H9 (cell line): ENCODE measurements around the gene JPH2. TPM values are rescaled to one million over a fixed set of nuclear protein-coding genes. Genes with fewer than 3 reads are reported as not detected.

Experiments
- DNase-seq: peaks from one replicate; pipeline ENCODE4 v3.0.0-alpha.2; 2017
- H2AFZ ChIP-seq: one replicate; pipeline ENCODE4 v1.6.1; 2013; ENCODE audit warnings: mild to moderate bottlenecking, low read length, control low read depth, moderate library complexity
- H2AK5ac ChIP-seq: 2 replicates; pipeline ENCODE4 v1.6.1; 2013; ENCODE audit warnings: low read length, control low read depth, mixed read lengths; ENCODE audit not compliant: insufficient read length
- H2BK120ac ChIP-seq: one replicate; pipeline ENCODE4 v1.6.1; 2013; ENCODE audit warnings: low read depth, mild to moderate bottlenecking, low read length, control low read depth, inconsistent platforms; ENCODE audit not compliant: poor library complexity, severe bottlenecking
- H2BK12ac ChIP-seq: 2 replicates; pipeline ENCODE4 v1.6.1; 2013; ENCODE audit warnings: low read length, control low read depth, mixed read lengths, low read depth; ENCODE audit not compliant: insufficient read length
- H2BK15ac ChIP-seq: 2 replicates; pipeline ENCODE4 v1.6.1; 2013; ENCODE audit warnings: low read depth, low read length, control low read depth
- H2BK20ac ChIP-seq: one replicate; pipeline ENCODE4 v1.6.1; 2013; ENCODE audit warnings: low read depth, mild to moderate bottlenecking, low read length, control low read depth, inconsistent platforms; ENCODE audit not compliant: poor library complexity, severe bottlenecking
- H2BK5ac ChIP-seq: 2 replicates; pipeline ENCODE4 v1.6.1; 2013; ENCODE audit warnings: low read length, control low read depth, mixed read lengths; ENCODE audit not compliant: insufficient read length
- H3K14ac ChIP-seq: 2 replicates; pipeline ENCODE4 v1.6.1; 2013; ENCODE audit warnings: low read length, control low read depth; ENCODE audit not compliant: insufficient read depth
- H3K18ac ChIP-seq: 2 replicates; pipeline ENCODE4 v1.6.1; 2013; ENCODE audit warnings: low read depth, mild to moderate bottlenecking, mixed read lengths, low read length, control low read depth; ENCODE audit not compliant: insufficient read length
- H3K23ac ChIP-seq: 2 replicates; pipeline ENCODE4 v1.6.1; 2013; ENCODE audit warnings: low read length, control low read depth, mixed read lengths, low read depth; ENCODE audit not compliant: insufficient read length
- H3K23me2 ChIP-seq: 2 replicates; pipeline ENCODE4 v1.6.1; 2013; ENCODE audit warnings: low read depth, mild to moderate bottlenecking, mixed read lengths, low read length, control low read depth; ENCODE audit not compliant: insufficient read length, poor library complexity, severe bottlenecking
- H3K27ac ChIP-seq: 2 replicates; pipeline ENCODE4 v1.5.1; 2013; ENCODE audit warnings: low read length, control low read depth, mixed read lengths, low read depth; ENCODE audit not compliant: insufficient read length
- H3K27me3 ChIP-seq: 2 replicates; pipeline ENCODE4 v1.6.1; 2013; ENCODE audit warnings: low read length, control low read depth, inconsistent platforms; ENCODE audit not compliant: insufficient read depth
- H3K4ac ChIP-seq: 2 replicates; pipeline ENCODE4 v1.6.1; 2013; ENCODE audit warnings: low read depth, mild to moderate bottlenecking, control low read depth, inconsistent platforms, low read length, moderate library complexity
- H3K4me1 ChIP-seq: 2 replicates; pipeline ENCODE4 v1.6.1; 2013; ENCODE audit warnings: low read length, control low read depth, inconsistent platforms; ENCODE audit not compliant: insufficient read depth
- H3K4me2 ChIP-seq: 2 replicates; pipeline ENCODE4 v1.6.1; 2013; ENCODE audit warnings: low read length, control low read depth, mixed read lengths; ENCODE audit not compliant: insufficient read length, insufficient read depth
- H3K56ac ChIP-seq: 2 replicates; pipeline ENCODE4 v1.6.1; 2013; ENCODE audit warnings: low read depth, mild to moderate bottlenecking, mixed read lengths, low read length, control low read depth; ENCODE audit not compliant: insufficient read length
- H3K79me1 ChIP-seq: 2 replicates; pipeline ENCODE4 v1.6.1; 2013; ENCODE audit warnings: low read depth, mild to moderate bottlenecking, moderate library complexity, low read length, control low read depth, inconsistent platforms; ENCODE audit not compliant: insufficient read depth, poor library complexity, severe bottlenecking
- H3K79me2 ChIP-seq: 2 replicates; pipeline ENCODE4 v1.6.1; 2013; ENCODE audit warnings: low read length, control low read depth, inconsistent platforms; ENCODE audit not compliant: insufficient read depth
- H3K9ac ChIP-seq: 2 replicates; pipeline ENCODE4 v1.6.1; 2013; ENCODE audit warnings: low read length, control low read depth, mixed read lengths; ENCODE audit not compliant: insufficient read length; ENCODE audit errors: extremely low read depth
- H3K9me3 ChIP-seq: one replicate; pipeline ENCODE4 v1.6.1; 2013; ENCODE audit warnings: low read depth, low read length, inconsistent platforms; ENCODE audit not compliant: control insufficient read depth
- H3T11ph ChIP-seq: one replicate; pipeline ENCODE4 v1.6.1; 2013; ENCODE audit warnings: mild to moderate bottlenecking, low read length, control low read depth, inconsistent platforms
- H4K20me1 ChIP-seq: one replicate; pipeline ENCODE4 v1.6.1; 2013; ENCODE audit not compliant: control insufficient read depth, insufficient read length, insufficient read depth
- H4K5ac ChIP-seq: 2 replicates; pipeline ENCODE4 v1.6.1; 2013; ENCODE audit warnings: low read depth, mild to moderate bottlenecking, mixed read lengths, low read length, control low read depth; ENCODE audit not compliant: insufficient read length
- H4K8ac ChIP-seq: replicated peaks from 2 replicates; pipeline ENCODE4 v1.6.1; 2013; ENCODE audit warnings: low read length, control low read depth, mixed read lengths, low read depth; ENCODE audit not compliant: insufficient read length
- H4K91ac ChIP-seq: 2 replicates; pipeline ENCODE4 v1.6.1; 2013; ENCODE audit warnings: low read depth, mild to moderate bottlenecking, moderate library complexity, mixed read lengths, low read length, control low read depth; ENCODE audit not compliant: insufficient read length
- H3K27ac Mint-ChIP-seq, 3 experiments: 2 replicates in 2 of 3; 3 replicates in 1 of 3; pipeline ENCODE4 v1.8.0; 2020 to 2021; ENCODE audit warnings: mixed read lengths in 3 of 3, mild to moderate bottlenecking in 1 of 3, moderate library complexity in 1 of 3
- H3K27me3 Mint-ChIP-seq: 2 replicates; pipeline ENCODE4 v1.8.0; 2021; ENCODE audit warnings: low read depth, mild to moderate bottlenecking, moderate library complexity, mixed read lengths
- H3K36me3 Mint-ChIP-seq, 3 experiments: 2 replicates in 2 of 3; 3 replicates in 1 of 3; pipeline ENCODE4 v1.8.0; 2020 to 2021; ENCODE audit warnings: low read depth in 3 of 3, mixed read lengths in 3 of 3; ENCODE audit not compliant: insufficient read depth in 1 of 3
- H3K4me1 Mint-ChIP-seq, 2 experiments: 2 replicates each; pipeline ENCODE4 v1.8.0; 2020; ENCODE audit warnings: mixed read lengths in 2 of 2
- H3K4me3 Mint-ChIP-seq, 2 experiments: 2 replicates in 1 of 2; 3 replicates in 1 of 2; pipeline ENCODE4 v1.8.0; 2020 to 2021; ENCODE audit warnings: mild to moderate bottlenecking in 2 of 2, mixed read lengths in 2 of 2, moderate library complexity in 1 of 2
- H3K9me3 Mint-ChIP-seq, 2 experiments: 2 replicates in 1 of 2; 3 replicates in 1 of 2; pipeline ENCODE4 v1.8.0; 2020; ENCODE audit warnings: mild to moderate bottlenecking in 2 of 2, mixed read lengths in 2 of 2, moderate library complexity in 1 of 2
- WGBS: extraction: QIAGEN DNeasy Blood & Tissue Kit; methylation state at CpG from one replicate; pipeline ENCODE4 v1.1.7; 2013; ENCODE audit warnings: missing lambda C conversion rate, low lambda C conversion rate, mixed read lengths; ENCODE audit not compliant: insufficient read length; ENCODE audit errors: extremely low coverage; 5-methylcytosine and 5-hydroxymethylcytosine counted together
- total RNA-seq: library from RNA; stranded (reverse); gene quantifications from 2 replicates; pipeline ENCODE4 v1.2.1, GENCODE V29; 2021
- TF ChIP-seq, protein P1 (sequence below): fragments of 200-600 bp; sonication (generic); conservative IDR thresholded peaks from 3 replicates; pipeline ENCODE4 v1.8.0; 2021; ENCODE audit warnings: antibody characterized with exemption, mild to moderate bottlenecking

JPH2 gene
- total RNA-seq, 1 experiment from 2014 or later = 0.31 TPM

DNA sequence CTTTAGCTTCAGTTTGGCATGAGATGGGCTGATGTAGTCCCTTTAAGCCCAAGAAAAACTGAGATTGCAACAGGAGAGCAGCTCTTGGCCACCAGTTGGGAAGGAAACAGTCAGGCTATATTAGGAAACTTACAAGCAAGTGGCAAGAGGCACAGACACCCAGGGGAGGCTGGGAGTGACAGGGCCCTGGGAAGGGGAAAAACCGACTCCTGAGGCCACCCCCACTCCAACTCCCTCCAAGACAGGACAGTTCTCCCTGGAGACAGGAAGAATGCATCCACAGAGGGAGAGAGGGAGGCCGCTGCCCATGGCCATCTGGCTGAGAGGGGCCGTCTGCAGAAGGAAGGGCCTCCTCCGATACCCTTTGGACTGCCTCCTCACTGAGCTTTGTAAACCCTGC, 20.5 kb downstream of the JPH2 start:
- TF ChIP-seq, protein P1, sequence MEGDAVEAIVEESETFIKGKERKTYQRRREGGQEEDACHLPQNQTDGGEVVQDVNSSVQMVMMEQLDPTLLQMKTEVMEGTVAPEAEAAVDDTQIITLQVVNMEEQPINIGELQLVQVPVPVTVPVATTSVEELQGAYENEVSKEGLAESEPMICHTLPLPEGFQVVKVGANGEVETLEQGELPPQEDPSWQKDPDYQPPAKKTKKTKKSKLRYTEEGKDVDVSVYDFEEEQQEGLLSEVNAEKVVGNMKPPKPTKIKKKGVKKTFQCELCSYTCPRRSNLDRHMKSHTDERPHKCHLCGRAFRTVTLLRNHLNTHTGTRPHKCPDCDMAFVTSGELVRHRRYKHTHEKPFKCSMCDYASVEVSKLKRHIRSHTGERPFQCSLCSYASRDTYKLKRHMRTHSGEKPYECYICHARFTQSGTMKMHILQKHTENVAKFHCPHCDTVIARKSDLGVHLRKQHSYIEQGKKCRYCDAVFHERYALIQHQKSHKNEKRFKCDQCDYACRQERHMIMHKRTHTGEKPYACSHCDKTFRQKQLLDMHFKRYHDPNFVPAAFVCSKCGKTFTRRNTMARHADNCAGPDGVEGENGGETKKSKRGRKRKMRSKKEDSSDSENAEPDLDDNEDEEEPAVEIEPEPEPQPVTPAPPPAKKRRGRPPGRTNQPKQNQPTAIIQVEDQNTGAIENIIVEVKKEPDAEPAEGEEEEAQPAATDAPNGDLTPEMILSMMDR = no peak
- peaks cover 2 to 17% of the 10 kb centered on the region in 2 experiments for H3K4me1 Mint-ChIP-seq
- no CpG with 5 or more reads among the region's 4 CpGs for WGBS
- H3K18ac ChIP-seq = no peak overlapping the region
- DNase-seq = no peak
- no peaks in the 10 kb centered on the region for H3K9me3 ChIP-seq
- no peak overlapping the region for H3K14ac ChIP-seq
- H3K56ac ChIP-seq = no peak overlapping the region
- no peak overlapping the region for H3T11ph ChIP-seq
- H3K79me1 ChIP-seq = no peaks in the 10 kb centered on the region
- H3K27me3 Mint-ChIP-seq = peaks cover 9% of the 10 kb centered on the region
- no peak overlapping the region for H2BK20ac ChIP-seq
- no peaks in the 10 kb centered on the region for H3K79me2 ChIP-seq
- no peak overlapping the region for H4K91ac ChIP-seq
- no peak overlapping the region for H3K23ac ChIP-seq
- no peak overlapping the region for H3K27ac ChIP-seq
- no peak overlapping the region for H2BK12ac ChIP-seq
- no peak overlapping the region for H2AFZ ChIP-seq
- H3K4me3 Mint-ChIP-seq = no peak overlapping the region
- no peak overlapping the region for H4K8ac ChIP-seq
- H4K20me1 ChIP-seq = no peaks in the 10 kb centered on the region
- no peak overlapping the region for H3K4me2 ChIP-seq
- no peak overlapping the region for H3K27ac Mint-ChIP-seq
- no peak overlapping the region for H2BK5ac ChIP-seq
- no peak overlapping the region for H2BK120ac ChIP-seq
- no peak overlapping the region for H3K9ac ChIP-seq
- no peak overlapping the region for H3K4ac ChIP-seq
- no peak overlapping the region for H2AK5ac ChIP-seq
- H3K9me3 Mint-ChIP-seq = peaks cover 0 to 2% of the 10 kb centered on the region in 2 experiments; a peak in 2 of 5 replicates
- H4K5ac ChIP-seq = no peak overlapping the region
- H3K27me3 ChIP-seq = no peaks in the 10 kb centered on the region
- no peaks in the 10 kb centered on the region for H3K4me1 ChIP-seq
- H3K36me3 Mint-ChIP-seq = no peaks in the 10 kb centered on the region
- H2BK15ac ChIP-seq = no peak overlapping the region
- H3K23me2 ChIP-seq = no peaks in the 10 kb centered on the region
